Choroid plexus epithelial cell (primary cell): Measurements from ENCODE around the gene NCAM2.

Experiments
- DNase-seq: peaks from one replicate; pipeline ENCODE4 v3.0.0-alpha.2; 2010; ENCODE audit warnings: low read depth
- H3K4me3 ChIP-seq: 2 replicates; pipeline ENCODE4 v1.5.1; 2011; ENCODE audit warnings: low read depth, mild to moderate bottlenecking, control low read depth, low read length, moderate library complexity
- TF ChIP-seq, protein P1 (sequence below): conservative IDR thresholded peaks from 2 replicates; pipeline ENCODE4 v1.5.1; 2011; ENCODE audit warnings: low read depth, mild to moderate bottlenecking, control low read depth, inconsistent platforms, low read length, moderate library complexity

Gene NCAM2

DNA sequence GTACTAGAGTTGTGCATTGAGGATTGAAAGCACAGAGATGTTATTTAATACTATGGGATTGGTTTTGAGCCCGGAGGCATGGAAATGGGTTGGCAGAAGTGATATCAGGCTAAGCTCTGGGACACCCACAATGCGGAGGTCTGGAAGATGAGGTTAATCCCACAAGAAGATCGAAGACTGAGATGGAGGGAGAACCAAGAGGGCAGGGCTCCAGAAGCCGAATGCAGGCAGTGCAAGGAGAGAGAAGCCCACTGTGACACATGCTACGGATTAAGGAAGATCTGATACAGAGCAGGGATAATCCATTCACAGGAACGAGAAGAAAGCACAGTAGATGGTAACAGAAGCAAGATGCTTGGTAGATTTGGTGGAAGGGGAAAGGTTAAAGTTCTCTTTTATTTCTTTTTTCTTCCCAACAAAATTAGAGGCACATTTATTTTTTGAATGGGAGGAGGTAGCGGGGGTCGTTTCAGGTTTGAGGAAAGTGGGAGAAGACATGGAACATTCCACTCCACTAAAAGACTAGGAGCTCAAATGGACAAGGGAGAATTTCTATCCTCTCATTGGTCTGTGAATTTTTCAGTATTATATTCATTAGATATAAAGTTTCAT, 113.2 kb downstream of the NCAM2 start:
- no peak for DNase-seq
- TF ChIP-seq, protein P1, sequence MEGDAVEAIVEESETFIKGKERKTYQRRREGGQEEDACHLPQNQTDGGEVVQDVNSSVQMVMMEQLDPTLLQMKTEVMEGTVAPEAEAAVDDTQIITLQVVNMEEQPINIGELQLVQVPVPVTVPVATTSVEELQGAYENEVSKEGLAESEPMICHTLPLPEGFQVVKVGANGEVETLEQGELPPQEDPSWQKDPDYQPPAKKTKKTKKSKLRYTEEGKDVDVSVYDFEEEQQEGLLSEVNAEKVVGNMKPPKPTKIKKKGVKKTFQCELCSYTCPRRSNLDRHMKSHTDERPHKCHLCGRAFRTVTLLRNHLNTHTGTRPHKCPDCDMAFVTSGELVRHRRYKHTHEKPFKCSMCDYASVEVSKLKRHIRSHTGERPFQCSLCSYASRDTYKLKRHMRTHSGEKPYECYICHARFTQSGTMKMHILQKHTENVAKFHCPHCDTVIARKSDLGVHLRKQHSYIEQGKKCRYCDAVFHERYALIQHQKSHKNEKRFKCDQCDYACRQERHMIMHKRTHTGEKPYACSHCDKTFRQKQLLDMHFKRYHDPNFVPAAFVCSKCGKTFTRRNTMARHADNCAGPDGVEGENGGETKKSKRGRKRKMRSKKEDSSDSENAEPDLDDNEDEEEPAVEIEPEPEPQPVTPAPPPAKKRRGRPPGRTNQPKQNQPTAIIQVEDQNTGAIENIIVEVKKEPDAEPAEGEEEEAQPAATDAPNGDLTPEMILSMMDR = no peak
- H3K4me3 ChIP-seq = no peak overlapping the region

DNA sequence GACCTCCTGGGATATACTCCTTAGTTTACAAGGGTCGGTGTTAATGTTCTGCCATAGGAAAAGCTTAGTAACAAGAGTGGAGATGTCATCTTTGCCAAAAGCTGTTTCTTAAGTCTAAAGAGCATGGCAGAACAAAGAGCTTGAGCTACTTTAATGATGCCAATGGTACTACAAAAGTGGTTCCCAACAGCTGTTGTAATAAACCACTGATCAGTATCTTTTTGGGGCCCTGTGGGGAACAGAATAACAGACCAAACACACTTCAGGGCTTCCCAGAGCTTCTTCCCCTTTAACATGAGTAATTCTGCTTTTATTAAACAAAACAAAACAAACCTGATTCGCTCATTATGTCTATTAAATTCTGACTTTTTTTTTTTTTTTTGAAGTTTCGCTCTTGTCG, 116.3 kb downstream of the NCAM2 start:
- TF ChIP-seq, protein P1 = no peak
- no peak overlapping the region for H3K4me3 ChIP-seq

GRCh38 chr21:21119091-21119490, 120.9 kb downstream of the NCAM2 start:
- DNase-seq = no peak
- TF ChIP-seq, protein P1 = no peak
- H3K4me3 ChIP-seq = no peak overlapping the region

More for the DNA sequence above, 116.3 kb downstream of the NCAM2 start:
- no peak for DNase-seq

DNA sequence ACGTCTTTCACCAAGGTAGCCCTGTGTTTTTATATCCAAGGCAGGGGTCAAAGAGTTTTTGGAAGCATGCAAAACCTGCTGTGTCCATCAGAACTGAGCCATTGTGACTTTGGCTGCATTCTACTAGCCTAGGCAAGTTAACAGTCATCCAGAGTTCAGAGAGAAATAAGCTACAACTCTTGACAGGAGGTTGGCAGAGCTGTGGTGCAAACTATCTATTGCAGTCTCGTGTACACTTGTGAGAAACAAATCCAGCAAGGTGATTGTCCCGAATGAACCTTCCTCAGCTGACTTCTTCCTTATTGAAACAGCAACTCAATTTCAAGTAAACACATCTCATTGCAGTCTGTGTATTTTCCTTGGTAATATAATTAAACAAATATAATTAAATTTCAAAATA, 124.5 kb downstream of the NCAM2 start:
- no peak for DNase-seq
- H3K4me3 ChIP-seq = no peak overlapping the region
- TF ChIP-seq, protein P1 = no peak

DNA sequence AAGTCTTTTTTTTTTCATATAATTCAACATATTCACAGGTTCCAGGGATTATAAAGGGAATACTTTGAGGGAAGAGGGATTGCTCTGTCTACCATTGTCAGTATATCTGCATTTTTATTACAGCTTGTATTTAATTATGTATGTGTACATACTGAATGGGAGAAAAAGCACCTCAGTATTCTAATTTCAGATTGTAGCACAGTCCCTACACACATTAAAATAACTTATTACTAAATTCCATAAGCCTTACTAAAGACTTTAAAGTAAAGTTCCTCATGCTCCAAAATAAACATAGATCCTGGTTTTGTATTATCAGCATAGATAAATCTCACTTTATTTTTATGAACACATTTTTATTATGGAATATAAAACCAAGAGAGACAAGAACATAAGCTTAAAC, 134.2 kb downstream of the NCAM2 start:
- DNase-seq = no peak
- TF ChIP-seq, protein P1 = no peak

DNA sequence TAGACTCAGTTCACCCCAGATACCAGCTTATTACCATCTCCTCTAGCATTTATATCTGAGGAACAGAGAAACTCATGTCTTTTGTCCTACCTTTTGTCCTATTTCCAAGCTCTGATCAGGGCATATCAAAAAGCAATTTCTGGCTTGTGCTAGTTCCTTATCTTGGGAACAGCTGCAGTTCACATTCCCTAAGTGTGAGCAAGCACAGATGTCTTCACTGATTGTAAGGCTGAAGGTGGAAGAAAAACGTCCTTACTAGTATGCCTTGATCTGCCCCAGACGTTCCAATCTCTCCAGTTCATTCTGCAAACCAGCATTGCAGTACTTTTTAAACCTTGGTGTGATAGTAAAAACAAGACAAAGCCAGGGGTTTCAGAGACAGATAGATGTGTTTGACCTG, 139.8 kb downstream of the NCAM2 start:
- TF ChIP-seq, protein P1 = no peak
- peak; percentile 74 for DNase-seq
- no peak overlapping the region for H3K4me3 ChIP-seq

More for the DNA sequence above, 134.2 kb downstream of the NCAM2 start:
- no peak overlapping the region for H3K4me3 ChIP-seq
